GM18517 (cell line): Measurements from ENCODE around the gene CORO2A.

Source experiments
- ATAC-seq: cut with Tn5 transposase; IDR thresholded peaks from one replicate; pipeline ENCODE4 v1.9.1; 2021; ENCODE audit warnings: mild to moderate bottlenecking, moderate library complexity; ENCODE audit not compliant: unreplicated experiment

The CORO2A gene, protein sequence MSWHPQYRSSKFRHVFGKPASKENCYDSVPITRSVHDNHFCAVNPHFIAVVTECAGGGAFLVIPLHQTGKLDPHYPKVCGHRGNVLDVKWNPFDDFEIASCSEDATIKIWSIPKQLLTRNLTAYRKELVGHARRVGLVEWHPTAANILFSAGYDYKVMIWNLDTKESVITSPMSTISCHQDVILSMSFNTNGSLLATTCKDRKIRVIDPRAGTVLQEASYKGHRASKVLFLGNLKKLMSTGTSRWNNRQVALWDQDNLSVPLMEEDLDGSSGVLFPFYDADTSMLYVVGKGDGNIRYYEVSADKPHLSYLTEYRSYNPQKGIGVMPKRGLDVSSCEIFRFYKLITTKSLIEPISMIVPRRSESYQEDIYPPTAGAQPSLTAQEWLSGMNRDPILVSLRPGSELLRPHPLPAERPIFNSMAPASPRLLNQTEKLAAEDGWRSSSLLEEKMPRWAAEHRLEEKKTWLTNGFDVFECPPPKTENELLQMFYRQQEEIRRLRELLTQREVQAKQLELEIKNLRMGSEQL

DNA sequence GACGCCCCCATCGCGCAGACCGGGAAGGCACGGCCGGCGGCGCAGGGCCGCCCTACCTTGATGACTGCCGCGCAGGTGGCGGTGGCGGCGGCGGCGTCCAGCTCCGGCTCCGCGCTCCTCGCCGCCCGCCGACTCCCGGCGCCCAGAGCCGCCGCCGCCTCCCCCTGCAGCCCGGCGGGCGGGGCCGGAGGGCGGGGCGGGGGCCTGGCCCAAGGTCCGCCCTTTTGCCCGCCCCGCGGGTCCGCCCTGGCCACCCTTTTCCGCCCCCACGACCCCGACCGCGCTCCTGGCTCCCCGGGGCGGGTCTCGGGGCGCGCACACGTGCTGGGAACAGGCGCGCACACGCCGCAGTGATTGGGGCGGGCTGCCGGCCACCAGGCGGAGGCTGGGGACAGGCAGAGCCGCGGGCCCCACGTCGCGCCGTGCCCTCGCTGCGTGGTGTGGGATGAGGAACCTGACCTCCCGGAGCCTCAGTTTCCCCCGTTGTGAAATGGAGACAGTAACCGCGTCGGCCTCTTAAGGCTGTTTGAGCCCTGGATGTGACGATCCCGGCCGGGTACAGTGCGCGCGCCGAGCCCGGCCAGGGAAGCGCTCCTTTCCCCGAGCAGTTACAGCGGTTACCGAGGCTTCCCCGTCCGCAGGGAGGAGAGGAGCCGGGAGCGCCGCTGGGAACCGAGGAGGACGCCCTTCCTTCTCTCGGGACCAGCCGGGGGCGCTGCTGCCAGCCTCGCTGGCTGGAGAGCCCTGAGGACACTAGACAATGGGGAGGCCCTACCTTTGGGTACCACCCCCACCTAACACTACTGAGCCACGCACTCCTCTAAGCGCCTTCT, at the start of gene CORO2A:
TSS of gene CORO2A (minus strand) at position 135 of the 833 bp plus-strand sequence. CDS start 34,977 bp downstream, outside the sequence.
- ATAC-seq, result no peak

GRCh38 chr9:98241357-98242300, 49.2 kb upstream of the CORO2A start:
- ATAC-seq, result no peak

GRCh38 chr9:98240475-98240874, 48.0 kb upstream of the CORO2A start:
- no peak for ATAC-seq

DNA sequence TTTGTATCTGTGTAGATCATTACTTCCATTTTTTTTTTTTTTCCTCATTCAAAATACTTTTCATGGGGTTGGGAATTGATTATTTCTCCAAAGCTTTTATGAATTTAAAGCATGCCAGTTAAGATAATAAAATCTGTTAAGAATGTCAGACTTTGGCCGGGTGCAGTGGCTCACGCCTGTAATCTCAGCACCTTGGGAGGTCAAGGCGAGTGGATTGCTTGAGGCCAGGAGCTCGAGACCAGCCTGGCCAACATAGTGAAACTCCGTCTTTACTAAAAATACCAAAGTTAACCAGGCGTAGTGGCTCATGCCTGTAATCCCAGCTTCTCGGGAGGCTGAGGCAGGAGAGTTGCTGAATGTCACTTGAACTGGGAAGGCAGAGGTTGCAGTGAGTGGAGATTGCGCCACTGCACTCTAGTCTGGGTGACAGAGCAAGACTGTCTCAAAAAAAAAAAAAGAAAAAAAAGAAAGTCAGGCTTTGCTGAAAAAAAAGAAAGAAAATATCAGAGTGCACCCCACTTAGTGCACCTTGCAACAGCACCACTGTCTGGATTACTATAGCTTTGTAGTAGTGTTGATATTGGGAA, 44.6 kb upstream of the CORO2A start:
- ATAC-seq, result no peak

DNA sequence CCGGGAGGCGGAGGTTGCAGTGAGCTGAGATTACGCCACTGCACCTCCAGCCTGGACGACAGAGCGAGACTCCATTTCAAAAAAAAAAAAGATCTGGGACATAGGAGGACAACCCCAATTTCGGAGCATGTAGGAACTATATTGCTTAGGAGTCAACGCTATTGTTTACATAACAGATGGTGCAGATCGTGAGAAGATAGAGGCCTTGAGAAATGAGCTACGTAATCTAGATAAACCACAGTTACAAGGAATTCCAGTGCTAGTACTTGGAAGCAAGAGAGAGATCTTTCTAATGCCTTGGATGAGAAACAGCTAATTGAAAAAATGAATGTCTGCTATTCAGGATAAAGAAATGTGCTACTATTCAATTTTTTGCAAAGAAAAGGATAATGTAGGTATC, 42.7 kb upstream of the CORO2A start:
- no peak for ATAC-seq

DNA sequence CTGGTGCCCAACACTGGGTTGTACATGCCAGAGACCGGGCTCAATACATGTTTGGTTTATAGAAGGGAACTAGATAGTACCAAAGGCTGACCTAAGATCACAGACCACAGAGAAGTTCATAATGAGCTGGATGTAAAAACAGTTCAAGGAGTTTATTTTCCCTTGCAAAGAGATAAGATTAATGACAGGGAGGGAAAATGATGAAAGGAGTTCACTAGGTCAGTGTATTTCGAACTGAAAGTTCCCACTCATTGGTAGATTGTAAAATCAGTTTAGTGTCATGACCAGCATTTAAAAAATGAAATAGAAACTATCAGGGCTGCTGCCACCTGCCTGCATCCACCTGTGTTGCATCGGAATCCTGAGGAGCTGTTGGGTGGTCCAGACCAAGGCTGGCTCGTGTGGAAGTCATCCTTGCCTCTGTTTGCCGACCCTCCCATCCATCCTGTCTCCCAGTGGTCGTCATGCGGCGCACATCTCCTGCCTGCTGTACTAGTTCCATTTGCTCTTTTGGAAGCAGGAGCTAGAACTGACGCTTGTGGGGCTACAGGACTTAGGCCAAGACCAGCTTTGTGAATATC, 41.9 kb upstream of the CORO2A start:
- ATAC-seq, result no peak

- ATAC-seq, result no peak
Observed at GRCh38 chr9:98232926-98233325, 40.5 kb upstream of the CORO2A start.

- no peak for ATAC-seq
Observed at GRCh38 chr9:98231770-98232478, 39.5 kb upstream of the CORO2A start.

GRCh38 chr9:98230789-98231188, 38.4 kb upstream of the CORO2A start:
- ATAC-seq, result no peak

DNA sequence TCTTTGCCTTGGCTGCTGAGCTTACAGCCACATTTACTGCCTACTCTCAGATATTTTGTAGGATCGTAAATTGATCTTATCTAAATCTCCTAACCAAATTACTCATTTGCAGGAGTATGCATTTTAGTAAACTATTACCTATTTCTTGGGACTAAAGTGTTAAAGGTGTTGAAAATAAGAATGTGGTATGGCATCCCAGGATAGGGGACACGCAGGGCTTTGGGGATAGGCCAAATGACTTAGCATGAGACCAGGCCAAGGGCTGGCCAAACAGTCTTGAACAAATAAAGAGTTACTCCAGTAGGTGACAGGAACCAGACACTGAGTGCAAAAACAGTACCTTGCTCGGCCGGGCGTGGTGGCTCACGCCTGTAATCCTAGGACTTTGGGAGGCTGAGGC, 37.9 kb upstream of the CORO2A start:
- no peak for ATAC-seq

DNA sequence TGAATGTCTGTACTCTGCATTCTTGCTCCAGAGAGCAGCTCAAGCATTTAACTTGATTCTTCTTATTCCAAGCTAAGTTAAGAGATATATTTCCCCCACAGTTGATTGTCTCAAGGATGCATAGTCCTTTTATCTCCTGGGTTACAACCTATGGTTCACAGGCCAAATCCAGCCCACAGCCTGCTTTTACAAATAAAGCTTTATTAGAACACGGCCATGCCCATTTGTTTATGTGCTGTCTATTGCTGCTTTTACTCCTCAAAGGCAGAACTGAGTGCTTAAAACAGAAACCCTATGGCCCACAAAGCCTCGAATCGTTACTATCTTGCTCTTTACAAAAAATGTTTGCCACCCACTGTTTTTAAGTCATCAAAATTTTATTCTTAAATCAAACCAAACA, 37.2 kb upstream of the CORO2A start:
- no peak for ATAC-seq

- ATAC-seq, result no peak
Observed at GRCh38 chr9:98229090-98229395, 36.6 kb upstream of the CORO2A start.

DNA sequence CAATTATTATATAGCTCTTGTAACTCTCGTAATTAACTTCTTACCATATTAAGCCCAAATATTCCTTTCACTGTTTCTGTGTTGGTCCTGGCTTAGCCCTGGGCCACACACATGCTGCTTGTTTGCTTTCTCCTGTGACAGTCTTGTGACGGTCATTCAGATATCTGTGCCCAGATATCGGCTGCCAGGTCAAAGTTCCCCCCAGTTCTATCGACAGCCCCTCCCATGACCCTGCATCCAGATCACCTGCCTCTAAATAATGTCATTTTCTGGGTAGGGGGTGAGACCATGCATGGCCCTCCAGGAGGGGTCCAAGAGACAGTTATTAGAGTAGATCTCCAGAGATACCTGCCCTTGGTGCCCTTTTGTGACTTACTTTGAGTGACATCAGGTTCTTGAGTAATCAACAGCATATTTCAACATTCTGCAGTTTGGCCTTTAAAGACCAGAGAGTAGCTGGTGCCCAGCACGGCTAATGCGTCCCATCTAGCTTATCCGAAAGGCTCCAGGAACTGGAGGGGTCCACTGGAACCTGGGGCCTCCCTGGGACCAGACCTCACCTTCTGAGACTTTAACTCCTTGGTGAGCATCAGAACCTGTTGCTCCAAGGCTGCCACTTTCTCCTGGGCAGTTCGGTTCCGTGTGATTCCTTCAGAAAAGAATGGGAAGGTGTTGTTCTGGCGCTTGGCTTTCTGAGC, 36.1 kb upstream of the CORO2A start:
- ATAC-seq, result no peak

- ATAC-seq, result no peak
Observed at GRCh38 chr9:98227883-98228282, 35.4 kb upstream of the CORO2A start.

DNA sequence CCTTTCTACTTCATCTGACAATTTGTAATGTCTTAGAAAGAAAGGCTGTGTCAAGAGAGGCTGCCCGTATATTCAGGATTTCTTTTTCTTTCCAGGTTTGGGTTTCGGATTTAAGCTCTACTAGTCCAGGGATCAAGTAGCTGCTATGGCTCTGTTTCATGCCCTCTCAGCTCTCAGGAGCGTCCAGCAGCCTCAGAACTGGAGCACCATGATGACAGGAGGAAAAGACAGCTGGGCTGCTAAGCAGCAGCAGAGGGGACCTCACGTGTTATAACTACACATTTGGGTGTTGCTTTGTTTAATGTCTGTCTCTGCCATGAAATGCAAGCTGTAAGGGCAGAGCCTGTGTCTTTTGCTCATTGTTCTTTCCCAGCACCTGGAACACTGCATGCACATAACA, 34.5 kb upstream of the CORO2A start:
- ATAC-seq, result no peak

- no peak for ATAC-seq
Observed at GRCh38 chr9:98226516-98226915, 34.1 kb upstream of the CORO2A start.

GRCh38 chr9:98225015-98225442, 32.6 kb upstream of the CORO2A start:
- ATAC-seq, result no peak

DNA sequence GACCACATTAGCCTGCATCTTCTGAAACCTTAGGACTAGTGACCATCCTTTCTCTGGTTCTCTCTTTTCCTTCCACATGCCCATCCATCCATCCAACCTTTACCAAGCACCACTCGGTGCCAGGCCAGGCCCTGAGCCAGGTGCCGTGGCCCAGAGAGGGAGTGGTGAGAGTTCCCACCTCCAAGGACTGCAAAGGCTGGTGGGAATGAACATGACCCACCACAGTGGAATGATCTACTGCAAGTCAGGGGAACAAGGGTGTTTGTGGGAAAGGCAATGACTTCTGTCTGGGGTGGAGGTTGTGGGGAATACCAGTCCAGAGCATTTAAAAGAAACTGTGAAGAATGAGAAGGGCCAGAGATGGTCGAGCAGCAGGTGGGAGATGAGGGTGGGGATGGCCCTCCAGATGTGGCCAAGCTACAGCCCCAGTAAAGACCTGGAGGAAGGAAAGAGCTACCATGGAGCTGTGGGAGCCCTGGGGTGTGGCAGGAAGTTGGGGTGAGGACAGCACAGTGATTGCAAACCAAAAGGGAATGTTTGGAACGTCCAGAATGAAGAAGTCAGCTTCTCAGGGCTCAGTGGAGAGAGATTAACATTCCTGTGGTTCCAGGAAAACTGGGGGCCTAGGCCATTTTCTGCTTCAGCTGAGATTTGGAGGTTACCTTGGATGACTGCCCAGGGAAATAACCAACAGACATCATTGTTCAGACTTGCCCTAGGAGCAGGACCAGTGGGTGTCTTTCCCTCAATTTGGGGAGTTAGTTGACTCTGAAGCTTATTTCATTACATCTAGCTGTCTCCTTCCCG, 30.7 kb upstream of the CORO2A start:
- no peak for ATAC-seq
